IPS-20b (cell line): ENCODE data around the gene UGT1A8.

Experiments used
- H3K27ac ChIP-seq: one replicate; pipeline ENCODE4 v1.5.1; 2013; ENCODE audit warnings: low read length
- H3K27me3 ChIP-seq: 2 replicates; pipeline ENCODE4 v1.6.1; 2013; ENCODE audit warnings: mild to moderate bottlenecking, low read length, inconsistent platforms; ENCODE audit not compliant: insufficient read depth
- H3K36me3 ChIP-seq: 2 replicates; pipeline ENCODE4 v1.6.1; 2013; ENCODE audit warnings: low read depth, mild to moderate bottlenecking, inconsistent platforms, low read length, moderate library complexity; ENCODE audit not compliant: insufficient read depth
- H3K4me1 ChIP-seq: 2 replicates; pipeline ENCODE4 v1.6.1; 2013; ENCODE audit warnings: mild to moderate bottlenecking, control low read depth, inconsistent platforms, low read length, moderate library complexity; ENCODE audit not compliant: insufficient read depth
- H3K4me3 ChIP-seq: 2 replicates; pipeline ENCODE4 v1.5.1; 2013; ENCODE audit warnings: mild to moderate bottlenecking, low read length, inconsistent platforms
- H3K9ac ChIP-seq: 2 replicates; pipeline ENCODE4 v1.6.1; 2013; ENCODE audit warnings: low read depth, mild to moderate bottlenecking, inconsistent platforms, low read length, moderate library complexity
- H3K9me3 ChIP-seq: 2 replicates; pipeline ENCODE4 v1.6.1; 2013; ENCODE audit warnings: mild to moderate bottlenecking, low read depth, low read length, inconsistent platforms; ENCODE audit not compliant: insufficient read depth

UGT1A8 gene

DNA sequence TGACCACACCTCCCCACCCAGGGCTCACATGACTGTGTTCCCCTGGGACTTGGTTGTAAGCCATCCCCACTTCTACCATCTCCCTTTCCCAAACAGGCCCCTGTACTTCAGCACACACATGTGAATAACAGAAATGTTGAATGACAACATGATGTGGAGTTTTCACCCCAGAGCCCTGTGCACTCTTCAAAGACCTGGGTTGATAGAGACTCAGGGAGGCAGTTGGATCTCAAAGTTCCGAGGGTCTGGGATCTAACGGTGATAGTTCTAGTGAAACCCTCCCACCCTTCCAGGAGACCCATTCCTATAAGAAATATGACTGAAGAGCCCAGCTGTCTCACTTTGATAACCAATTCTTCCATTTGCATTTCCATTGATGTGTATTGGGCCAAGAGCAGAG lies 160.6 kb downstream of the UGT1A8 start, which contains the start of gene MROH2A:
TSS of gene MROH2A (plus strand) at position 301 of the 400 bp plus-strand sequence. CDS start 1,029 bp downstream, outside the sequence.
- H3K9ac ChIP-seq: no peak within 1 kb of the TSS
- no peaks in the 10 kb centered on the region for H3K36me3 ChIP-seq
- no peak within 1 kb of the TSS for H3K27ac ChIP-seq
- H3K27me3 ChIP-seq: no peaks in the 10 kb centered on the region
- no peak within 1 kb of the TSS for H3K4me3 ChIP-seq
- H3K9me3 ChIP-seq: peaks cover 5% of the 10 kb centered on the region; the same call in 1 of the 2 replicates
- H3K4me1 ChIP-seq: no peaks in the 10 kb centered on the region

- no peak overlapping the region for H3K27ac ChIP-seq
These were observed 162.3 kb downstream of the UGT1A8 start for GRCh38 chr2:233779722-233780121.

DNA sequence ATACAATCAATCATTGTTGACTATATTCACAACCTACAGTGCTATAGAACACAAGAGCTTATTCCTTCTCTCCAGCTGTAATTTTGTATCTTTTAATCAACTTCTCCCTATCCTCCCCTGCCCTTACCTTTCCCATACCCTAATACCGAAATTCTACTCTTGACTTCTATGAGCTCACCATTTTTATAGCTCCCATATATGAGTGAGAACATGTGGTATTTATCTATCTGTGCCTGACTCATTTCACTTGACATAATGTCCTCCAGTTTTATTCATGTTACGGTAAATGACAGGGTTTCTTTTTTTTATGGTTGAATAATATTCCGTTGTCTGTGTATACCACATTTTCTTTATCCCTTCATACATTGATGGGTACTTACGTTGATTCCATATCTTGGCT lies 163.3 kb downstream of the UGT1A8 start:
- H3K27me3 ChIP-seq: no peaks in the 10 kb centered on the region
- no peak overlapping the region for H3K27ac ChIP-seq
- H3K9ac ChIP-seq: no peak overlapping the region
- no peak overlapping the region for H3K4me3 ChIP-seq
- H3K36me3 ChIP-seq: no peaks in the 10 kb centered on the region
- H3K9me3 ChIP-seq: peaks cover 5% of the 10 kb centered on the region; the same call in 1 of the 2 replicates
- H3K4me1 ChIP-seq: no peaks in the 10 kb centered on the region

More at GRCh38 chr2:233779722-233780121, 162.3 kb downstream of the UGT1A8 start:
- H3K9ac ChIP-seq: no peak overlapping the region
- no peaks in the 10 kb centered on the region for H3K27me3 ChIP-seq
- peaks cover 5% of the 10 kb centered on the region; the same call in 1 of the 2 replicates for H3K9me3 ChIP-seq
- no peaks in the 10 kb centered on the region for H3K4me1 ChIP-seq
- H3K36me3 ChIP-seq: no peaks in the 10 kb centered on the region
- no peak overlapping the region for H3K4me3 ChIP-seq

DNA sequence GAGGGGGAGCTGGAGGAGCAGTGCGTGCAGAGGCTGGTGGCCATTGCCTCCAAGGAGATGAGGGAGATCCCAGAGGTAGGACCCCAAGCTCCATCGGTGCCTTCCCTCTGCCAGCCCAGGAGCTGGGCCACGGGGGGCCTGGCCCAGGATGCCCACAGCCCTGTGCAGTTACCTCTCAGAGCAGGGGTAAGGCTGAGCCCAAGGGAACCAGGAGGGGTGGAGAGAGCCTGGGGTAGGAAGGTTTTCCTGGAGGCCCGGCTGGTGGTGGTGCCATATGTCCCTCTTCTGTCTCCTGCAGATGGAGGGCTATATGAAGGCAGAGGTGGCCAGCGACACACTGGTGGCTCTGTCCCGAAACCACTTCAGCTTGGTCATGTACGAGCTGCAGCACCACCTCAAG lies 172.1 kb downstream of the UGT1A8 start:
- no peaks in the 10 kb centered on the region for H3K36me3 ChIP-seq
- H3K9ac ChIP-seq: no peak overlapping the region
- H3K4me3 ChIP-seq: no peak overlapping the region
- no peak overlapping the region for H3K27ac ChIP-seq
- H3K4me1 ChIP-seq: no peaks in the 10 kb centered on the region
- no peaks in the 10 kb centered on the region for H3K9me3 ChIP-seq
- H3K27me3 ChIP-seq: no peaks in the 10 kb centered on the region

DNA sequence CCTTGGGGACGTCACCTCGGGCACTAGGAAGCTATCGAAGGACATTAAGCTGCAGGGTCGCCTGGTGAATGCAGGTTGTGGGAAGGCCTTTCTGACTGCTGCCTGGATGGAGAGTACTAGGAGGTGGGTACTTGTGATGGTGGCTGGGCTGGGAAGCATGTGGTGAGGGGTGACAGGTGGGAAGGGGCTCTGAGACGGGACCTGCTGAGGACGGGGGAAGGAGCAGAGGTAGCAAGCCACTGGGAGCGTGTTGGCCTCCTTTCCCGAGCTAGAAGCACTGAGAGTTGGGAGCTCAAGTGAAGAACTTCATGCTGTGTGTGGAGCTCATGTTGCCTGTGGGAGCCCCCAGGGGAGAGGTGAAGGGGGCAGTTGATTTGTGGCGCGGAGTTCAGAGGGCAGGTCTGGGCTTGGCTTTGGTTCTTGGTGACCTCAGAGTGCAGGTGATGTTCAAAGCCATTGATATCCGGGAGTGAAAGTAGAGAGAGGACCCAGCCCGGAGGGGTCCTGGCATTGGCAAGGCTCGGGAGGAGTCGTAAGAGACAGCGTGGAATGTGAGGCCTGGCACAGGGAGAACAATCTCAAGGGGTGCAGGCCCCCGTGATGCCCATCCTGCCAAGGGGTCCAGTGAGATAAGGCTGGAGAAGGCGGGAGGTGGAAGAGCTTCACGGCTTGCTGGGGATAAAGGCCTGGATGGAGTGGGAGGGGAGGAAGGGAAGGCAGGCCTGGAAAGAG lies 173.9 kb downstream of the UGT1A8 start:
- Histone ChIP-seq H3K36me3 (no peaks in the 10 kb centered on the region), H3K4me1 (no peaks in the 10 kb centered on the region), H3K27ac (no peak overlapping the region), H3K4me3 (no peak overlapping the region), H3K27me3 (no peaks in the 10 kb centered on the region), H3K9me3 (no peaks in the 10 kb centered on the region), H3K9ac (no peak overlapping the region)

DNA sequence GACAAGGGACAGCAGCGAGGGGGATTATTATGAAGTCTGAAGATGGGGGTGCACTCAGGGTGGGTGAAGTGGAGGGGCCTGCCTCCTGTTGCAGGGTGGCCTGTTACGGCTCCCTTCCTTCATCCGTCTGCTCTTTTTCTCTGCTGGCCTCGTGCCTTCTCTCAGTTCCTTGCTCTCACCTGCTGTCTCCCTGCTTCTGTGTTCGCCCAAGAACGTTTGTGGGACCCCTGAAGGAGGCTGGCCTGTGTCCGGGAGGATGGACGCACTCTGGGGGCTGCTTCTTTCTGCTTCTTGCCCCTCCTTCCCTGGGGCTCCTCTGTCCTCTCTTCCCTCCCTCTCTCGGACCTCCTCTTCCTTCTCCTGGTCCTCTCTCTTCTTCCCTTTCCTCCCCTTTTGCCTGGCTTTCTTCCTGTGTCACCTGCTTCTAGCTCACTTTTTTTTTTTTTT lies 174.5 kb downstream of the UGT1A8 start:
- Histone ChIP-seq H3K9me3 (no peaks in the 10 kb centered on the region), H3K36me3 (no peaks in the 10 kb centered on the region), H3K9ac (no peak overlapping the region), H3K4me1 (no peaks in the 10 kb centered on the region), H3K4me3 (no peak overlapping the region), H3K27ac (no peak overlapping the region), H3K27me3 (no peaks in the 10 kb centered on the region)

DNA sequence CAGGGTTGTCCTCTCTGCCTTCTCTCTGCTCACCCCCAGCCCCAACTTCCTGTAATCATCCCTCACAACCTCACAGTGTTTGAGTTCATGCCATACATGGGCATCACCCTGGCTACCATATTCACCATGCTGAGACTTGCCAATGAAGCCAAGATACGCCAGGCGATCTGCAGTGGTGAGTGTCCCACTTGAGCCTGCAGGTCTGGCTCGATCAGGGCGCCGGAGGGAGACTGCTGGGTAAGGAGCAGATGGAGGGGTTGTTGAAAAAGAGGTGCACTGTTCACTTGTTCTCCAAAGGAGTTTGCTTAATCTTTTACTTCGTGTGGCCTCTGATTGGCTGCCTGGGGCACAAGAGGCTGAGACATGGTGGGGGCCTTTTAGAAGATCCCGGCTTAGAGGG lies 175.3 kb downstream of the UGT1A8 start:
- no peak overlapping the region for H3K27ac ChIP-seq
- H3K9ac ChIP-seq: no peak overlapping the region
- no peaks in the 10 kb centered on the region for H3K27me3 ChIP-seq
- H3K4me3 ChIP-seq: no peak overlapping the region
- H3K4me1 ChIP-seq: no peaks in the 10 kb centered on the region
- H3K9me3 ChIP-seq: no peaks in the 10 kb centered on the region
- H3K36me3 ChIP-seq: no peaks in the 10 kb centered on the region

DNA sequence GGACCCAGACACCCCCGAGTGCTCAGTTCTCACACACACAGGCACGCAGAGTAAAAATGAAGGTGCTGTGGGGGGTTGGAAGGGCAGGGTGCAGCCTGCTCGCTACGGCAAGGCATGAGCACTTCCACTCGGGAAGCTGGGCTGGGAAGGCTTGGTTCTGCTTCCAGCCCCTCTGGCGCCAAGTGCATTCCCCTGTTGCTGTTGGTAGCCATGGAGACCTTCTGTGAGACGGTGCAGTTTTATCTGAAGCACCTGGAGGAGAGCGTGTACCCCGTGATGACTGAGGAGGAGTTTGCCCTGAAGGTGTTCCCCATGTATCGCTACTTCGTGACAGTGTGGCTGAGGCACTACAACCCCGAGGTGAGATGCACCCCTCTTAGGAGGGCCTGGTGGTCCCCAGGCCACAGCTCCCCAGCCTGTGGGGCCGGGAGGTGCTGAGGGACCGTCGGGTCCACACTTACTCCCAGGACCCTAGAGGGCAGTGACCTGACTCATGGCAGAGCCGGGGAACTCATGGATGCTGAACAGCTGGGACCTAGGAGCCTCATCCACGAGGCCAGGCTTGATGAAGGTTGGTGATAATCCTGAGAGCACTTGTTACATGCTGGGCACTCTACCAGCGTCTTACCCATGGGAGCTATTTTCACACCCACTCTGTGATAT lies 176.2 kb downstream of the UGT1A8 start:
- no peaks in the 10 kb centered on the region for H3K9me3 ChIP-seq
- no peaks in the 10 kb centered on the region for H3K4me1 ChIP-seq

GRCh38 chr2:233794128-233794658 lies 176.8 kb downstream of the UGT1A8 start:
- Histone ChIP-seq H3K9ac (no peak overlapping the region), H3K4me1 (no peaks in the 10 kb centered on the region), H3K27me3 (no peaks in the 10 kb centered on the region), H3K36me3 (no peaks in the 10 kb centered on the region), H3K27ac (no peak overlapping the region), H3K9me3 (no peaks in the 10 kb centered on the region), H3K4me3 (no peak overlapping the region)

More for the DNA sequence above, 176.2 kb downstream of the UGT1A8 start:
- Histone ChIP-seq H3K9ac (no peak overlapping the region), H3K27me3 (no peaks in the 10 kb centered on the region), H3K27ac (no peak overlapping the region), H3K4me3 (no peak overlapping the region), H3K36me3 (no peaks in the 10 kb centered on the region)

DNA sequence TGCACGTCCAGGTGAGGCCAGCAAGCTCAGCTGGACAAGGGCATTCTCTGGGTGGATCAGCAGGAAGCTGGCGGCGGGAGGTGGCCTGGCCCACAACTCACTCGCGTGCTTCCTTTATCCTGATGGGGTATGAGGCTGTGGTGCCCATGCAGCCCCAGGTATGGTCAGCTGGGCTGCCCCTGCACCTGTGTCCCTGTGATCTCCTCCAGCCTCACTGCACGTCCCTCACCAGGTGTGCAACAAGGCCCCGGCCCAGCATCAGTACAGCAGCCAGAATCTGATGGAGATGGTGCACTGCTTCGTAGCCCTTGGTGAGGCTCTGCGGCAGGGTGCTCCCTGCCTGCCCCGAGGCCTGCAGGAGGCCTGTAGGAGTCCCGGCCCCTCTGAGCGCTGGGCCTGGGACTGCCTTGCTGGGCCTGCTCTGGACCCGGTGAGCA lies 178.3 kb downstream of the UGT1A8 start:
- H3K4me3 ChIP-seq: no peak overlapping the region
- H3K36me3 ChIP-seq: no peaks in the 10 kb centered on the region
- no peak overlapping the region for H3K9ac ChIP-seq
- H3K27me3 ChIP-seq: no peaks in the 10 kb centered on the region
- H3K27ac ChIP-seq: no peak overlapping the region
- no peaks in the 10 kb centered on the region for H3K4me1 ChIP-seq
- no peaks in the 10 kb centered on the region for H3K9me3 ChIP-seq

- H3K4me1 ChIP-seq: no peaks in the 10 kb centered on the region
- H3K27me3 ChIP-seq: no peaks in the 10 kb centered on the region
- no peak overlapping the region for H3K27ac ChIP-seq
These were observed 178.8 kb downstream of the UGT1A8 start for GRCh38 chr2:233796254-233796653.

More at GRCh38 chr2:233796254-233796653, 178.8 kb downstream of the UGT1A8 start:
- Histone ChIP-seq H3K9ac (no peak overlapping the region), H3K36me3 (no peaks in the 10 kb centered on the region), H3K4me3 (no peak overlapping the region), H3K9me3 (no peaks in the 10 kb centered on the region)
